SK-N-SH treated with all-trans-retinoic acid at 6 μM for 48 hours (cell line): ENCODE results near the gene ARHGAP26.

Source experiments
- ATAC-seq: fragments of 200-7000 bp; cut with Tn5 transposase; 3 replicates; pipeline ENCODE4 v1.9.1; 2020; ENCODE audit warnings: mild to moderate bottlenecking, moderate library complexity
- BACH2 ChIP-seq: fragments of 250-450 bp; sonication (Bioruptor Pico); IDR thresholded peaks from 2 replicates; pipeline ENCODE4 v1.9.0; 2021; ENCODE audit warnings: mild to moderate bottlenecking, borderline replicate concordance
- CSDC2 ChIP-seq: fragments of 250-450 bp; sonication (Bioruptor Pico); IDR thresholded peaks from 2 replicates; pipeline ENCODE4 v1.5.0; 2020; ENCODE audit warnings: mild to moderate bottlenecking, moderate library complexity
- ESRRG ChIP-seq: fragments of 250-450 bp; sonication (Bioruptor Pico); IDR thresholded peaks from 2 replicates; pipeline ENCODE4 v1.6.1; 2021; ENCODE audit warnings: mild to moderate bottlenecking
- GLIS3 ChIP-seq: fragments of 250-450 bp; sonication (Bioruptor Pico); IDR thresholded peaks from 2 replicates; pipeline ENCODE4 v1.5.0; 2020; ENCODE audit warnings: mild to moderate bottlenecking, moderate library complexity
- ISL1 ChIP-seq: fragments of 250-450 bp; sonication (Bioruptor Pico); IDR thresholded peaks from 2 replicates; pipeline ENCODE4 v2.1.2; 2022; ENCODE audit warnings: mild to moderate bottlenecking, moderate library complexity
- OSR1 ChIP-seq: fragments of 250-450 bp; sonication (Bioruptor Pico); IDR thresholded peaks from 2 replicates; pipeline ENCODE4 v1.8.0; 2022; ENCODE audit warnings: moderate library complexity, mild to moderate bottlenecking, inconsistent platforms
- PPARA ChIP-seq: fragments of 250-450 bp; sonication (Bioruptor Pico); IDR thresholded peaks from 2 replicates; pipeline ENCODE4 v1.5.0; 2020; ENCODE audit warnings: mild to moderate bottlenecking, borderline replicate concordance
- RARB ChIP-seq: fragments of 250-450 bp; sonication (Bioruptor Pico); IDR thresholded peaks from 2 replicates; pipeline ENCODE4 v1.8.0; 2021; ENCODE audit warnings: mild to moderate bottlenecking, moderate library complexity
- SNAI2 ChIP-seq: fragments of 250-450 bp; sonication (Bioruptor Pico); IDR thresholded peaks from 2 replicates; pipeline ENCODE4 v1.5.0; 2020; ENCODE audit warnings: mild to moderate bottlenecking, moderate library complexity
- TCF4 ChIP-seq: fragments of 250-450 bp; sonication (Bioruptor Pico); IDR thresholded peaks from 2 replicates; pipeline ENCODE4 v1.8.0; 2021; ENCODE audit warnings: mild to moderate bottlenecking, moderate library complexity, borderline replicate concordance
- TOX ChIP-seq: fragments of 250-450 bp; sonication (Bioruptor Pico); IDR thresholded peaks from 2 replicates; pipeline ENCODE4 v1.8.0; 2021; ENCODE audit warnings: mild to moderate bottlenecking, moderate library complexity, borderline replicate concordance
- ZC3H10 ChIP-seq: fragments of 250-450 bp; sonication (Bioruptor Pico); IDR thresholded peaks from 2 replicates; pipeline ENCODE4 v1.5.1; 2021; ENCODE audit warnings: mild to moderate bottlenecking, moderate library complexity
- ZFP3 ChIP-seq: fragments of 250-450 bp; sonication (Bioruptor Pico); IDR thresholded peaks from 2 replicates; pipeline ENCODE4 v1.5.0; 2020; ENCODE audit warnings: mild to moderate bottlenecking, moderate library complexity
- ZNF565 ChIP-seq: fragments of 450-650 bp; formaldehyde crosslinking; conservative IDR thresholded peaks from 2 replicates; pipeline ENCODE4 v1.5.0; 2020; ENCODE audit warnings: low read depth, mild to moderate bottlenecking, moderate library complexity
- ZNF70 ChIP-seq: fragments of 450-650 bp; formaldehyde crosslinking; IDR thresholded peaks from 2 replicates; pipeline ENCODE4 v1.5.0; 2020; ENCODE audit warnings: mild to moderate bottlenecking, moderate library complexity
- TF ChIP-seq, protein P1 (sequence below): fragments of 250-450 bp; sonication (Bioruptor Pico); IDR thresholded peaks from 2 replicates; pipeline ENCODE4 v1.5.1; 2021; ENCODE audit warnings: mild to moderate bottlenecking, moderate library complexity
- TF ChIP-seq, protein P2 (sequence below): fragments of 250-450 bp; sonication (Bioruptor Pico); IDR thresholded peaks from 2 replicates; pipeline ENCODE4 v1.8.0; 2020; ENCODE audit warnings: mild to moderate bottlenecking, moderate library complexity, borderline replicate concordance
- TF ChIP-seq, protein P3 (sequence below): fragments of 250-450 bp; sonication (Bioruptor Pico); IDR thresholded peaks from 2 replicates; pipeline ENCODE4 v1.8.0; 2021; ENCODE audit warnings: low read depth, mild to moderate bottlenecking, moderate library complexity, borderline replicate concordance
- TF ChIP-seq, protein P4 (sequence below): fragments of 250-450 bp; sonication (Bioruptor Pico); IDR thresholded peaks from 2 replicates; pipeline ENCODE4 v1.5.1; 2020; ENCODE audit warnings: low read depth, mild to moderate bottlenecking, moderate library complexity

The ARHGAP26 gene

GRCh38 chr5:142769793-142770649, at the start of gene ARHGAP26:
Gene ARHGAP26 (plus strand): TSS chr5:142770377. CDS start chr5:142770762, 385 bp downstream.
- ATAC-seq, result peak; percentile 94
- TF ChIP-seq SNAI2 (CRISPR knock-in tag) (no peak), ZC3H10 (CRISPR knock-in tag) (no peak)

GRCh38 chr5:142720641-142721271, 49.4 kb upstream of the ARHGAP26 start:
- peak; percentile 4; the same call in 1 of the 3 replicates for ATAC-seq
- TF ChIP-seq BACH2 (CRISPR knock-in tag) (no peak), ZFP3 (CRISPR knock-in tag) (no peak), ZC3H10 (CRISPR knock-in tag) (no peak), OSR1 (CRISPR knock-in tag) (no peak), RARB (CRISPR knock-in tag) (no peak), GLIS3 (CRISPR knock-in tag) (no peak), ESRRG (CRISPR knock-in tag) (no peak), TCF4 (no peak), PPARA (CRISPR knock-in tag) (no peak), ISL1 (CRISPR knock-in tag) (no peak)
- TF ChIP-seq, protein P1, sequence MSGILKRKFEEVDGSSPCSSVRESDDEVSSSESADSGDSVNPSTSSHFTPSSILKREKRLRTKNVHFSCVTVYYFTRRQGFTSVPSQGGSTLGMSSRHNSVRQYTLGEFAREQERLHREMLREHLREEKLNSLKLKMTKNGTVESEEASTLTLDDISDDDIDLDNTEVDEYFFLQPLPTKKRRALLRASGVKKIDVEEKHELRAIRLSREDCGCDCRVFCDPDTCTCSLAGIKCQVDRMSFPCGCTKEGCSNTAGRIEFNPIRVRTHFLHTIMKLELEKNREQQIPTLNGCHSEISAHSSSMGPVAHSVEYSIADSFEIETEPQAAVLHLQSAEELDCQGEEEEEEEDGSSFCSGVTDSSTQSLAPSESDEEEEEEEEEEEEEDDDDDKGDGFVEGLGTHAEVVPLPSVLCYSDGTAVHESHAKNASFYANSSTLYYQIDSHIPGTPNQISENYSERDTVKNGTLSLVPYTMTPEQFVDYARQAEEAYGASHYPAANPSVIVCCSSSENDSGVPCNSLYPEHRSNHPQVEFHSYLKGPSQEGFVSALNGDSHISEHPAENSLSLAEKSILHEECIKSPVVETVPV, result no peak
- TF ChIP-seq, protein P2, sequence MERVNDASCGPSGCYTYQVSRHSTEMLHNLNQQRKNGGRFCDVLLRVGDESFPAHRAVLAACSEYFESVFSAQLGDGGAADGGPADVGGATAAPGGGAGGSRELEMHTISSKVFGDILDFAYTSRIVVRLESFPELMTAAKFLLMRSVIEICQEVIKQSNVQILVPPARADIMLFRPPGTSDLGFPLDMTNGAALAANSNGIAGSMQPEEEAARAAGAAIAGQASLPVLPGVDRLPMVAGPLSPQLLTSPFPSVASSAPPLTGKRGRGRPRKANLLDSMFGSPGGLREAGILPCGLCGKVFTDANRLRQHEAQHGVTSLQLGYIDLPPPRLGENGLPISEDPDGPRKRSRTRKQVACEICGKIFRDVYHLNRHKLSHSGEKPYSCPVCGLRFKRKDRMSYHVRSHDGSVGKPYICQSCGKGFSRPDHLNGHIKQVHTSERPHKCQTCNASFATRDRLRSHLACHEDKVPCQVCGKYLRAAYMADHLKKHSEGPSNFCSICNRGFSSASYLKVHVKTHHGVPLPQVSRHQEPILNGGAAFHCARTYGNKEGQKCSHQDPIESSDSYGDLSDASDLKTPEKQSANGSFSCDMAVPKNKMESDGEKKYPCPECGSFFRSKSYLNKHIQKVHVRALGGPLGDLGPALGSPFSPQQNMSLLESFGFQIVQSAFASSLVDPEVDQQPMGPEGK (CRISPR knock-in tag), result no peak
- TF ChIP-seq, protein P3, sequence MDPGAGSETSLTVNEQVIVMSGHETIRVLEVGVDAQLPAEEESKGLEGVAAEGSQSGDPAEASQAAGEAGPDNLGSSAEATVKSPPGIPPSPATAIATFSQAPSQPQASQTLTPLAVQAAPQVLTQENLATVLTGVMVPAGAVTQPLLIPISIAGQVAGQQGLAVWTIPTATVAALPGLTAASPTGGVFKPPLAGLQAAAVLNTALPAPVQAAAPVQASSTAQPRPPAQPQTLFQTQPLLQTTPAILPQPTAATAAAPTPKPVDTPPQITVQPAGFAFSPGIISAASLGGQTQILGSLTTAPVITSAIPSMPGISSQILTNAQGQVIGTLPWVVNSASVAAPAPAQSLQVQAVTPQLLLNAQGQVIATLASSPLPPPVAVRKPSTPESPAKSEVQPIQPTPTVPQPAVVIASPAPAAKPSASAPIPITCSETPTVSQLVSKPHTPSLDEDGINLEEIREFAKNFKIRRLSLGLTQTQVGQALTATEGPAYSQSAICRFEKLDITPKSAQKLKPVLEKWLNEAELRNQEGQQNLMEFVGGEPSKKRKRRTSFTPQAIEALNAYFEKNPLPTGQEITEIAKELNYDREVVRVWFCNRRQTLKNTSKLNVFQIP, result no peak

DNA sequence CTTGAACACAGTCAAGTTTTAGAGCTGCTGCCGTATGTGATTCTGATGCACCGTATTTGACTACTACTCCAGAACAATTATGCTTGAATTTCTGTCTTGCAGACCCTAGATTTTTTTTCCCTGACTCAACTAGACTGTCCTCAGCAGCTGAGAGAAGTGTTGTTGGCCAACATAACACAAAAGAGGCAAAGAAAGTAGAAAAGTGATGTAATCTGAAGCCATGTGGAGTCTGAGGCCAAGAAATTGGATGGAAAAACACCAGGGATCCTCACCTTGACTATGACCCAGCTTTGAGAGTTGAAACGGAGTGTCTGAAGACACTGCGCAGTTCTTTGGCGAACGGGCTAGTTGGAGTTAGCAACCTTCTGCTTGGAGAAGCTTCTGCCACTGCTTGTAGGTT, 48.0 kb upstream of the ARHGAP26 start:
- no peak for ATAC-seq
- no peak for TF ChIP-seq ZNF565 (CRISPR knock-in tag)
- TF ChIP-seq ZNF70 (CRISPR knock-in tag), result no peak
- no peak for TF ChIP-seq TCF4
- no peak for TF ChIP-seq OSR1 (CRISPR knock-in tag)
- TF ChIP-seq TOX (CRISPR knock-in tag), result no peak
- no peak for TF ChIP-seq CSDC2 (CRISPR knock-in tag)
- TF ChIP-seq ZC3H10 (CRISPR knock-in tag), result no peak
- TF ChIP-seq, protein P4, sequence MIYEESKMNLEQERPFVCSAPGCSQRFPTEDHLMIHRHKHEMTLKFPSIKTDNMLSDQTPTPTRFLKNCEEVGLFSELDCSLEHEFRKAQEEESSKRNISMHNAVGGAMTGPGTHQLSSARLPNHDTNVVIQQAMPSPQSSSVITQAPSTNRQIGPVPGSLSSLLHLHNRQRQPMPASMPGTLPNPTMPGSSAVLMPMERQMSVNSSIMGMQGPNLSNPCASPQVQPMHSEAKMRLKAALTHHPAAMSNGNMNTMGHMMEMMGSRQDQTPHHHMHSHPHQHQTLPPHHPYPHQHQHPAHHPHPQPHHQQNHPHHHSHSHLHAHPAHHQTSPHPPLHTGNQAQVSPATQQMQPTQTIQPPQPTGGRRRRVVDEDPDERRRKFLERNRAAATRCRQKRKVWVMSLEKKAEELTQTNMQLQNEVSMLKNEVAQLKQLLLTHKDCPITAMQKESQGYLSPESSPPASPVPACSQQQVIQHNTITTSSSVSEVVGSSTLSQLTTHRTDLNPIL, result no peak

- no peak for ATAC-seq
- TF ChIP-seq ZC3H10 (CRISPR knock-in tag) (no peak), BACH2 (CRISPR knock-in tag) (no peak), RARB (CRISPR knock-in tag) (no peak), GLIS3 (CRISPR knock-in tag) (no peak), TCF4 (no peak), ZFP3 (CRISPR knock-in tag) (no peak)
- TF ChIP-seq, protein P2 (CRISPR knock-in tag), result no peak
Observed at GRCh38 chr5:142722896-142723295, 47.3 kb upstream of the ARHGAP26 start.
